Activated CD8-positive, alpha-beta memory T cell treated with anti-CD3 and anti-CD28 coated beads, Interleukin-2, amount 50 U/mL, for 24 hours (primary cell): ENCODE measurements around the gene POMP.
"Not testable (repeated sequence)": the region's sequence is repeated elsewhere in the genome, so short reads cannot be mapped to it uniquely, and the experiment has no call there.

Experiments used
- DNase-seq: peaks from one replicate; pipeline ENCODE4 v3.0.0-alpha.2; 2020; ENCODE audit errors: extremely low read depth

Gene POMP

DNA sequence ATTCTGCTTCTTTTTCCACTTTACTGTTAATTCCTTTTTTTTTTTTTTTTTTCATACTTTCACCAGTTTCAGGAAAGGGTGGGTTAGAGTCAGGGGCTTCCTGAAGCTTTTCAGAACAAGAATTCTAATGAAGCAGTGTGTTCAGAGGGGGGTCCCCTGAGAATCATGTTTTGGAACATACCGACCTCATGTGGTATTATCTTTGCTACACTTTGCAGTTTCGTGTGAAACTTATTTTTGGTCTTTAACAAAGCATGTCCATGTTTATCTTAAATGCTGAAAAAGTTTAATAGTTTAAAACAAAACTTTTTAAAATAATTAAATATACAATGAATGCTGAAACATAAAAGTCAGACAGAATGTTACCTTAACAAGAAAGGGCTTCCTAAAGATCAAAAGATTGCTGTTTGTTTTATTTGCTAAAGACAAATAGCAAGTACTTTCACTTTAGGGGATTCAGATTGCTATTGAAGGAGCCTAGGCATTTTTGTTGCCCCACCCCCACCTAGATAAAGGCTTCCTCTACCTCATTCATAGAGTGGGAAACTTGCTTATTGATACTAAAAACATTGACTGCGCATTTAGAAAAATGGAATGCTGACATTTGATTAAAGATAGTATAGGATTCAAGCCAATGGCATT, 21.1 kb upstream of the POMP start:
- no peak for DNase-seq

GRCh38 chr13:28638756-28639155, 20.2 kb upstream of the POMP start:
- no peak for DNase-seq

- DNase-seq = no peak
These were observed 17.9 kb upstream of the POMP start for GRCh38 chr13:28640861-28641599.

DNA sequence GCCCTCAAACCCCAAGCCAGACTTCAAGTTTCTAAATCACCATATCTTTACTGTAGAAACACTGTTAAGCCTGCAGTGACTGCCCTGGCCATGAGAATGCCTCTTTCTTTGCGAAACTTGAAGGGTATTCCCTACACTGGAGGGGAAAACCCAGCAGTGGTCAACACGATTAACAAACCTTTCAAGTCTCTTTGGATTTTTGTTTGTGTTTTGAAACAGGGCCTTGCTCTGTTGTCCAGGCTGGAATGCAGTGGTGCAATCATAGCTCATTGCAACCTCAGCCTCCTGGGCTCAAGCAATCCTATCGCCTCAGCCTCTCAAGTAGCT, 17.4 kb upstream of the POMP start:
- no peak for DNase-seq

DNA sequence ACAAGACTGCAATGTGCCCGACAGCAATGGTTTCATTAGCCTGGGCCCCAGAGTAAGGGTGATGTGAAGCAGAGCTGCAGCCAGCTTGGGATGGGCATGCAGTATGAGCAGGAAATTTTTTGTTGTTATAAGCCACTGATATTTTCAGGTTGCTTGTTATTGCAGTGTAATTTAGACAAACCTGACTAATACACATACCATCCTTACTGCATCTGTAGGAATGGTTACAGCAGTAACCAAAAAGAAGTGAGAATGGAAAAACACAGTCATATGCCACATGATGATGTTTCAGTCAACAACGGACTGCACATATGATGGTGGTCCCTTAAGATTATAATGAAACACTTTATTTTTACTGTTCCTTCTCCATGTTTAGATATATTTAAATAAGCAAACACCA, 8.6 kb upstream of the POMP start:
- no peak for DNase-seq

GRCh38 chr13:28651810-28652401, 7.0 kb upstream of the POMP start:
- DNase-seq = no peak

- DNase-seq = no peak
These were observed 5.8 kb upstream of the POMP start for GRCh38 chr13:28653111-28653510.

GRCh38 chr13:28654276-28654675, 4.7 kb upstream of the POMP start:
- no peak for DNase-seq

DNA sequence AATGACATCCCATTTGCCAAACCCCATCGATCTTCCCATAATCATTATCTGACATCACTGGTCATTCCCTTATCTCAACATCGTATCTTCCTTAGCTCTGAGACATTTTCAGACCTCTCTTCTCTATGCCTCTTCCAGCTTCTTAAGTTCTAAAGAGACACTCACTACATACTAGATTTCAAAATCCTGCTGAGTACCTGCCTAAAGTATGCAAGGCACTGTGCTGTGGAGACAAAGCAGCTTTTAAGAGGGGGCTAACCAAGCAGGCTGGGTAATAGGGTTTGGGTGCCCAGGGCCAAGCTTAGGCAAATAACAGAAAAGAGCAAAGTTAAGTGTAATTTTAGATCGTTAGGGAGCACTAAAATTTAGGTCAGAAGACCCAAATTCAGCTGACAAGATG, 3.4 kb upstream of the POMP start:
- no peak for DNase-seq

- no peak for DNase-seq
These were observed 969 bp upstream of the POMP start for GRCh38 chr13:28657784-28658538.

GRCh38 chr13:28658539-28658795, 463 bp upstream of the POMP start:
- no peak for DNase-seq

DNA sequence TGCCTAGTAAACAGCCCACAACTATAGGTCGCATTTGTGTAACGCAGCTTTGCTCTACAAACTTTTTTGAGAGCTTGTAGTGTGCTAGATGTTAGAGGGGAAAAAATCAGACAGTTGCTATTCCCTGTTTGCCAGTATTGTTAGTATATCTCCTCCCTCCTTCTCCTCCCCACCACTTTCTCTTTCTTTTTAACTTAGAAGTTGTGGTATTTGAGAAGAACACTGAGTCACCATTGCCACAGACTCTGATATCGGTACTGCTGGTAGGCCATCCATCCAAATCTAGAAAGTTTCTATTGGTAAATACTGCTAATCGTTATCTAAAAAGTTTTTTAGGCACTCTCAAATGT, 666 bp downstream of the POMP start:
- DNase-seq = no peak

DNA sequence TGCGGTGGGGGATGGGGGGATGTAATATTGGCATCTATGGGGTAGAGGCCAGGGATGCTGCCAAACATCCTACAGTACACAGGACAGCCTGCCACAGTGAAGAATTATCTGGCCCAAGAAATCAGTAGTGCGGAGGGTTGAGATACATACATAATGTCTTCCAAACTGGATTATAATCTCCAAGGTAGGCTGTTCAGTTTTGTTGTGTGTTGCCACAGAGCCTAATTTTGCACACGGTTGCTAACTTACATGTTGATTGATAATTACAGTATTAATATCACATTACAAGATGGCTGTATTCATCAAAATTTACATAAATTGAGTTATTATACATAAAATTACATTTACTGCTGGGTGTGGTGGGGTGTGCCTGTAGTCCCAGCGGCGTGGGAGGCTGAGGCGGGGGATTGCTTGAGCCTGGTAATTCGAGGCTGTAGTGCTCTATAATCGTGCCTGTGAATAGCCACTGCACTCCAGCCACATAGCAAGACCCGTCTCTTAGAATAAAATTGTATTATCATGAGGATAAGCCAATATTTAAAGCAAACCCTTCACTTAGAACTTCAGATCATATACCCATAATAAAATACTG, 8.1 kb downstream of the POMP start:
- no peak for DNase-seq

- DNase-seq = no peak
These were observed 12.3 kb downstream of the POMP start for GRCh38 chr13:28671126-28671792.

- DNase-seq = no peak
These were observed 19.9 kb downstream of the POMP start for GRCh38 chr13:28678809-28679208.

DNA sequence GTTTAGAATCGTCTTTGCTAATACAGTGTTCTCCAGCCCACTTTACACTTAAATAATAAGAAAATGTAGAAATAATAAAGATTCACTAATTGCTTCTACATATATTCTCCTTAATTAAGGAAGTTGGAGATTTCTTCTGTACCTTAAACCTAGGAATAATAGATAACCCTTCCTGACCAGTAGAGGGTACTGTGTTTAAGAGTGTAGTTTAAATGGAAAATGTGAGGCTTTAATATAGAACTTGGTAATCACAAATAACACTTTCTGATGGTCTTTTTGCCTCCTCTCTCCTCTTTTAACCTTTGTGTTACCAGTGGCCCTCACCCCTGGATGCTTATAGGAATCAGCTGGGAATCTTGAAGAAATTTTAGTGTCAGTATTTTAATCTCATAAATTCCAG, 20.7 kb downstream of the POMP start:
- no peak for DNase-seq

- no peak for DNase-seq
These were observed 21.6 kb downstream of the POMP start for GRCh38 chr13:28680541-28680940.

DNA sequence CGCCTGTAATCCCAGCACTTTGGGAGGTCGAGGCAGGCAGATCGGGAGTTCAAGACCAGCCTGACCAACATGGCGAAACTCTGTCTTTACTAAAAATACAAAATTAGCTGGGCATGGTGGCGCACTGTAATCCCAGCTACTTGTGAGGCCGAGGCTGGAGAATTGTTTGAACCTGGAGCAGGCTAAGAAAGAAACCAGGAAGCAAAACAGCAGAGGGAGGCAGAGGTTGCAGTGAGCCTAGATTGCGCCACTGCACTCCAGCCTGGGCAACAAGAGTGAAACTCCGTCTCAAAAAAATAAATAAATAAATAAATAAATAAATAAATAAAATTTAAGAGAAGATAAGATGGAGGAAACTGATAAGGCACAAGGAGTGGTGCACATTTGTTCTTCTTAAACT, 24.2 kb downstream of the POMP start:
- not testable (repeated sequence) for DNase-seq

DNA sequence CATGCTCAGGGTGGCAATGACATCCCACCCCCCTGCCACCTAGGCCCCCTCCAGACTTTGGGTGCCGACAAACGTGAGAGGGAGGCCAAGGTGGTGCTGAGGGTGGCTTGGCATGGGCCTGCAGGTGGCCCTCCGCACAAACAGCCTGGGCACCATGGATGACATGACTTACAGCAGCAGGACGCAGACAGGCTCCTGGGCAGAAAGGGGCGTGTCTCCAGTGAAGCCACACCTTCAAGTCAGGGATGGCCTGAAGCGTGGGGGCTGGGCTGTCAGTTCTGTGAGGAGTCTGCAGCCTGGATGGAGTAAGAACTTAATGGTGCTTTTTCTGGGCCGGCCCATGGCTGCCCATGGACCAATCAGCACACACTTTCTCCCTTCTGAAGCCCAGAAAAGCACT, 25.3 kb downstream of the POMP start:
- no peak for DNase-seq

DNA sequence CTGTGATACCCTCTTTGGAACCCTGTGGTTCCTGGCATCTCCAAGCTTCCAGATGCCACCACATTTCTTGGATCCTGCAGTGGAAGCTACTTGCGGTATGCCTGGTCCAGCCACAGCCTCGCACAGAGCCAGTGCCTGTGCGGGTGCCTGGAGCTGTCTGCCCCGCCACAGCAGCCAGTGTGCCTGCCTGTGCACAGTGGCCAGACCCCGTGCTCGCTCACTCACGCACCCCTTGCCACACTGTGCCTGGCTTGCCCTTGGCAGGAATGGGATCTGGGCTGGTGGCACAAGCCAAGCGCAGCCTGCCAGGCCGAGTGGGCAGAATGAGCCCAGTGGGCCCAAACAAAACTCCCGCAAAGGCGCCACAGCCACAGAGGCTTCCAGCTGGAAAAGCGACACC, 26.2 kb downstream of the POMP start:
- no peak for DNase-seq

DNA sequence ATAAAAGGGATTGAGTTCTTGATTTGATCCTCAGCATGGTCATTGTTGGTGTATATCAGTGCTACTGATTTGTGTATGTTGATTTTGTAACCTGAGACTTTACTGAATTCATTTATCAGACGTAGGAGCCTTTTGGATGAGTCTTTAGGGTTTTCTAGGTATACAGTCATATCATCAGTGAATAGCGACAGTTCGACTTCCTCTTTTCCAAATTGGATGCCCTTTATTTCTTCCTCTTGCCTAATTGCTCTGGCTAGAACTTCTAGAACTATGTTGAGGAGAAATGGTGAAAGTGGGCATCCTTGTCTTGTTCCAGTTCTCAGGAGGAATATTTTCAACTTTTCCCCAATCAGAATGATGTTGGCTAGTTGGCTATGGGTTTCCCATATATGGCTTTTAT, 27.0 kb downstream of the POMP start:
- DNase-seq = no peak
